Thyroid gland (tissue), 4 donors: Measurements from ENCODE around the gene SLC9A8.

ENCODE experiments used
- CTCF ChIP-seq, 6 experiments: fragments of 200-600 bp in 3 of 6; fragments of 450-650 bp in 3 of 6; sonication (generic) in 3 of 6; IDR thresholded peaks; one replicate each; pipeline ENCODE4 v1.5.1; 2016 to 2019; ENCODE audit warnings: antibody characterized with exemption in 6 of 6, mild to moderate bottlenecking in 2 of 6, inconsistent platforms in 1 of 6, moderate library complexity in 1 of 6
- POLR2A ChIP-seq, 2 donors: fragments of 450-650 bp; IDR thresholded peaks; one replicate each; pipeline ENCODE4 v1.6.1; 2017; ENCODE audit warnings: antibody characterized with exemption in 2 of 2, mild to moderate bottlenecking in 2 of 2, moderate library complexity in 1 of 2

GRCh38 chr20:49938173-49939163, 125.8 kb downstream of the SLC9A8 start:
- TF ChIP-seq CTCF (IDR thresholded peaks at IDR 0.05) (no peak), POLR2A (IDR thresholded peaks at IDR 0.05) (no peak)
